ENCODE results near the gene LAMA5.

The LAMA5 gene

DNA sequence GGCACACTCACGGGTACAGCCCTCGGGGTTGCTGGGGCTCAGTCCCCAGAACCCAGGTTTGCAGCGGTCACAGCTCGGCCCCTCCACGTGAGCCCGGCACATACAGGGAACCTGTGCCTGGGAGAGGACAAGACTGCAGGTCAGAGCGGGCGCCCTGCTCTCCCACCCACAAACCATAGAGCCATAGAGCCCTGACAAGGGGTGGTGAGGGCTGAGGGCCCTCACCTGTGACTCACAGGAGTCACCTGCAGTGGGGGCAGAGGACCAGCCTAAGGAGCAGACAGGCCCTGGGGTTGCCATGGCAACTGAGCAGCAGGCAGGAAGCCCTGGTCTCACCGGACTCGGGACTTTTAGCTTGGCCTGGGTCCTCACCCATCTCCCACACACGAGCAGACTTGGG is 30.8 kb downstream of the LAMA5 start:
- DNase-seq (ENCODE audit: low read depth), result no peak

GRCh38 chr20:62335532-62335931 is 31.6 kb downstream of the LAMA5 start:
- H3K4me3 ChIP-seq (ENCODE audit: low read depth, low read length), result no peak overlapping the region
- no peak for DNase-seq (ENCODE audit: low read depth)

More for the DNA sequence above, 30.8 kb downstream of the LAMA5 start:
- H3K4me3 ChIP-seq (ENCODE audit: low read depth, low read length), result no peak overlapping the region

DNA sequence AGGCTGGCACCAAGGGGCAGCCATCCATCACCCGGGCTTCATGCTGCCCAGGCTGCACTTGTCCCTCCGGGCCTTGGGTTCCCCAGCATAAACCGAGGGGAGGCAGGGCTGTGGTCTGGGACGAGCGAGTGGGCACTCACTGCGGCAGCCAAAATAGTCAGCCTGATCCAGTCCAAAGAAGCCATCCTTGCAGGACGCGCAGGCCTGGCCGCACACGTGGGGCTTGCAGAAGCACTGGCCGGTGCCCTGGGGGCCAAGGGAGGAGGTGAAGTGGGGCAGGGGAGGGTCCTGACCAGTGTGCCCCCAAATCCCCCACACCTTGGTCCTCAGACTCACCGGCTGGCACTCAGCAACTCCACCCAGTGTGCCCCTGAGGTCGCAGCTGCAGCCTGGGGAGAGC is 32.2 kb downstream of the LAMA5 start:
- DNase-seq (ENCODE audit: low read depth), result no peak
- H3K4me3 ChIP-seq (ENCODE audit: low read depth, low read length), result no peak overlapping the region

- DNase-seq (ENCODE audit: low read depth), result no peak
- no peak overlapping the region for H3K4me3 ChIP-seq (ENCODE audit: low read depth, low read length)
Measured at GRCh38 chr20:62333820-62334595, 33.1 kb downstream of the LAMA5 start.

DNA sequence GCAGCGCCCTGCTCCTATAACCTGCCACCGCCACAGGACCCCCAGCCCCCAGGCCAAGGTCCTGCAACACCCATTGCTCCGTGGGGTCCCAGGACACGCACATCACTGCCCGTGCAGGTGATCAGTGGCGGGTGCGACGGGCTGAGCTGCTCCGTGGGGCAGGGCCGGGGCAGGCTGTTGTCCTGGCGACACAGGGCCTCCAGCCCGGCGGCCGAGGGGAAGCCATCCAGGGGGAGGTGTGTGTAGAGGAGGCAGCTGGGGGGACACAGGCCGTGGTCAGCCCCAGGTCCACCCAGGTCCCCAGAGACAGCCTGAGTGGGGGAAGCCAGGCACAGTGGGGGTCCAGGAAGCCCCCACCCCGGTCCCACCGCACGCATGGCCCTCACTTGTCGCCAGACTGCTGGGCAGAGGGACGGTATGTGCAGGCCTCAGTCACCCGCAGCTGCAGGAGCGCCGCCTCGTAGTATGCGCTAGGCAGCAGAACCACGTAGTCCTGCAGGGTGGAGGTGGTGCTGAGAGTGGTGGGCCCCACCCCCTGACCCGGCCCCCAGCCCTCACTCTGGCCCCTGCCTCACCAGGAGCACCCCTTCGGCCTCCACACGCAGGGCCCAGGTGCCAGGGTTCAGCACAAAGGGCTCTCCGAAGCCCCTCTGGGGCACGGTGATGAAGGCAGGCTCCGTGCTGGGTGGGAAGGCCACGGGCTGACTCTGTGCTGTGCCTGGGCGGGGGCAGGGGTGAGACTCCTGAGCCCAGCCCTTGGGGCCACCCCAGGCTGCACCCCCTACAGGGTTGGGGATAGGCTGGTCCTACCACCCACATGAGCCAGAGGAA is 33.9 kb downstream of the LAMA5 start:
- no peak overlapping the region for H3K4me3 ChIP-seq (ENCODE audit: low read depth, low read length)
- DNase-seq (ENCODE audit: low read depth), result no peak

GRCh38 chr20:62332421-62332820 is 34.7 kb downstream of the LAMA5 start:
- no peak overlapping the region for H3K4me3 ChIP-seq (ENCODE audit: low read depth, low read length)
- no peak for DNase-seq (ENCODE audit: low read depth)

- DNase-seq (ENCODE audit: low read depth), result no peak
- no peak overlapping the region for H3K4me3 ChIP-seq (ENCODE audit: low read depth, low read length)
Measured at GRCh38 chr20:62331347-62331746, 35.8 kb downstream of the LAMA5 start.

GRCh38 chr20:62330576-62331317 is 36.4 kb downstream of the LAMA5 start:
- no peak overlapping the region for H3K4me3 ChIP-seq (ENCODE audit: low read depth, low read length)
- DNase-seq (ENCODE audit: low read depth), result no peak

GRCh38 chr20:62329389-62330377 is 37.4 kb downstream of the LAMA5 start:
- H3K4me3 ChIP-seq (ENCODE audit: low read depth, low read length), result no peak overlapping the region

GRCh38 chr20:62328684-62329388 is 38.3 kb downstream of the LAMA5 start:
- no peak for DNase-seq (ENCODE audit: low read depth)
- no peak overlapping the region for H3K4me3 ChIP-seq (ENCODE audit: low read depth, low read length)

More at GRCh38 chr20:62329389-62330377, 37.4 kb downstream of the LAMA5 start:
- DNase-seq (ENCODE audit: low read depth), result no peak

DNA sequence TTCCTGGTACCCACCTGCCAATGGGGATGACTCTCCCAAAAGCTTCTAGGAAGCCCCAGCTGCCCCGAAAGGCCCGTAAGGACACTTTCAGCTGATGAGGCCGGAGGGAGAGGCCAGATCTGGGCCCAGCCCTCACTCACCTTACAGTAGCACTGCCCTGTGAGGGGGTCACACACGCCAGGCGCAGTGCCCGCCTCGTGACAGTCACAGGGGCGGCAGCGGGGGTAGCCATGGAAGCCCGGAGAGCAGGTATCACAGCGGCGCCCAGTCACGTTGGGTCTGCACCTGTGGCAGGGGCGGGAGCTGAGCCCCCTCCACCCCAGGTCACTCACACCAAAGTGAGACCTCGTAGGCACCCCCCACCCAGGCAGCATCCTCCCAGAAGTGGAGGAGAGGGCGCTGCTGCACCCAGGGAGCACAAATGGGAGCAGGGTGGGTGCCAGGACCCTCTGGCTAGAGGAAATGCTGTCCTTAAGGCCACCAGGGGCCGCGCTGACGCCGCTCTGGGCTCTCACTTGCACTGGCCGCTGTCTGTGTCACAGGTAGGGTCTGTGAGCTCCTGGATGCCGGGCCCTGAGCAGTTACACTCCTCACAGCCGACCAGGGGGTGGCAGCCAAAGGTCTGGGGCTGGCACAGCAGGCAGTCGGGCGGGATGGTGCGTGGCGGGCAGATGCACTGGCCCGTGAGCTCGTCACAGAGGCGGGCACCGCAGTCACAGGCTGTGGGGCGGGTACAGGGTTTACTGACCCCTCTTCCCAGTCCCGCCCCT is 39.2 kb downstream of the LAMA5 start:
- H3K4me3 ChIP-seq (ENCODE audit: low read depth, low read length), result no peak overlapping the region
- DNase-seq (ENCODE audit: low read depth), result no peak

DNA sequence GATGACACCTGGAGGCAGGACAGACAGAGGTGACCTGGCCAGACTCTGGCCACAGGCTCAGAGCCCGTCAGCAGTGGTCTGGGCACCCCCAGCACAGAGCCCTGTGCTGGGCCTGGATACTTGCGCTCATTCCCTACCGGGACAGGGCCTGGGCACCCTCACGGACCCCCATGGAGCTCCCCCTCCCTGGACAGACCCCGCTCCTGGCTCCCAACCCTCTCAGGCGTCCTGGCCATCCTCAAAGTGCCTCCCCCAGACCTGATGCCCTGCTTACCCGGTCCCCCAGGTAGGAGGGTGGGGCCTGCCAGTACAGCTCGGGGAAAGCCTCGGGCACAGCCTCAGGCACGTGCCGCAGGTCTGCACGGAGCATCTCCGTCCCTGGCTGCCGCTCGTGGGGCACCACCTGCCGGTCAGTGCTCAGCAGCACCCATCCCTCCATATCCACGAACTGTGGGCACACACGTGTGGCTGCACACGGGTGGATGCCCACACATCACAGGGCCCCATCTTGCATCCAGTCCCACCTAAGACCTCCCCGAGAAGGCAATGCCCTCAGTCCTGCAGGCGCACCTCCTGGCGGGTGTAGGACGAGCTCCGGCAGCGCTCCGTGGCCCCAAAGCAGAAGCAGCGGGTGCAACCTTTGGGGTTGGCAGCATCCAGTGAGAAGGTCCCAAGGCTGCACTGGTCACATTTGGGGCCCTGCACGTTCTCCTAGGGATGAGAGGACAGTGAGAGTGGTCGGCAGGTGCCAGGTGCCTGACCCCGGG is 40.0 kb downstream of the LAMA5 start:
- H3K4me3 ChIP-seq (ENCODE audit: low read depth, low read length), result no peak overlapping the region
- DNase-seq (ENCODE audit: low read depth), result no peak

- DNase-seq (ENCODE audit: low read depth), result no peak
- no peak overlapping the region for H3K4me3 ChIP-seq (ENCODE audit: low read depth, low read length)
Measured at GRCh38 chr20:62326559-62326958, 40.6 kb downstream of the LAMA5 start.

- H3K4me3 ChIP-seq (ENCODE audit: low read depth, low read length), result no peak overlapping the region
Measured at GRCh38 chr20:62325172-62325905, 41.8 kb downstream of the LAMA5 start.

GRCh38 chr20:62323980-62324906 is 42.9 kb downstream of the LAMA5 start:
- DNase-seq (ENCODE audit: low read depth), result no peak

More at GRCh38 chr20:62325172-62325905, 41.8 kb downstream of the LAMA5 start:
- DNase-seq (ENCODE audit: low read depth), result no peak

More at GRCh38 chr20:62323980-62324906, 42.9 kb downstream of the LAMA5 start:
- no peak overlapping the region for H3K4me3 ChIP-seq (ENCODE audit: low read depth, low read length)
